T-helper 1 cell treated with Interleukin-12 subunit alpha and Interleukin-12 subunit beta and Interleukin-4 antibody, amounts not matched to agents 30 μg/mL and 1 μg/mL, for 36 hours (primary cell): ENCODE results near the gene NOD1.
"Not testable (repeated sequence)": the region's sequence is repeated elsewhere in the genome, so short reads cannot be mapped to it uniquely, and the experiment has no call there.

Source experiments
- H3K27ac Mint-ChIP-seq: one replicate; pipeline ENCODE4 v1.8.0; 2021; ENCODE audit warnings: mild to moderate bottlenecking, mixed read lengths
- H3K27me3 Mint-ChIP-seq: one replicate; pipeline ENCODE4 v1.8.0; 2021; ENCODE audit warnings: low read depth, mixed read lengths
- H3K36me3 Mint-ChIP-seq: one replicate; pipeline ENCODE4 v1.8.0; 2021; ENCODE audit warnings: low read depth, mixed read lengths
- H3K4me1 Mint-ChIP-seq: one replicate; pipeline ENCODE4 v1.8.0; 2021; ENCODE audit warnings: low read depth, mixed read lengths
- H3K4me3 Mint-ChIP-seq: one replicate; pipeline ENCODE4 v1.8.0; 2021; ENCODE audit warnings: mild to moderate bottlenecking, moderate library complexity, mixed read lengths
- H3K9me3 Mint-ChIP-seq: one replicate; pipeline ENCODE4 v1.8.0; 2021; ENCODE audit warnings: mixed read lengths

Gene NOD1

GRCh38 chr7:30481416-30481815 lies 2.8 kb upstream of the NOD1 start:
- not testable (repeated sequence) for H3K4me3 Mint-ChIP-seq, H3K9me3 Mint-ChIP-seq, H3K27me3 Mint-ChIP-seq, H3K36me3 Mint-ChIP-seq, H3K27ac Mint-ChIP-seq
- peaks cover 13% of the 10 kb centered on the region for H3K4me1 Mint-ChIP-seq

DNA sequence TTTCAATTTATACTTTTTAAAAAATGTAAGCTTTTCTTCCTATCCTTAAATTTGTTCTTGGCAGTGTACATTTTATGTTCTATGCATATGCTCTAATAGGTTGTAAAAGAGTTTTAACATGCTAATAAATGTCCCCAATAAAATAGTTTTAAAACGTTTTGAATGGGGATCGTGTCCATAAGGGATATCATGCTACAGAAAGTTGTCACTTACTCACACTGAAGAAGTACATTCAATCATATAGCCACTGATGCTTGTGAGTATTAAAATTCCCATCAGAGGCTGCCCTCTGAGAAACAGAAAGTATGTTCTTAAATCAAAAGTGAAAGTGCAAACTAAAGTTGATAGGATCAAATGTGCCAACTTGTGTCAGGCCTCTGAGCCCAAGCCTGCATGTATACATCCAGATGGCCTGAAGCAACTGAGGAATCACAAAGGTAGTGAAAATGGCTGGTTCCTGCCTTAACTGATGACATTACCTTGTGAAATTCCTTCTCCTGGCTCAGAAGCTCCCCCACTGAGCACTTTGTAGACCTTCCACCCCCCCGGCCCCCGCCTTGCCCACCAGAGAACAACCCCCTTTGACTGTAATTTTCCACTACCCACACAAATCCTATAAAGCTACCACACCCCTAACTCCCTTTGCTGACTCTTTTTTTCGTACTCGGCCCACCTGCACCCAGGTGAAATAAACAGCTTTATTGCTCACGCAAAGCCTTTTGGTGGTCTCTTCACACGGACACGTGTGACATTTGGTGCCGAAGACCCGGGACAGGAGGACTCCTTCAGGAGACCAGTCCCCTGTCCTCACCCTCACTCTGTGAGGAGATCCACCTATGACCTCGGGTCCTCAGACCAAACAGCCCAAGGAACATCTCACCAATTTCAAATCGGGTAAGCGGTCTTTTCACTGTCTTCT lies 877 bp upstream of the NOD1 start:
- H3K27ac Mint-ChIP-seq, result peak overlapping the region; percentile 91
- no peaks in the 10 kb centered on the region for H3K9me3 Mint-ChIP-seq
- no peaks in the 10 kb centered on the region for H3K27me3 Mint-ChIP-seq
- H3K4me3 Mint-ChIP-seq, result peak overlapping the region; percentile 94
- H3K4me1 Mint-ChIP-seq, result peaks cover 31% of the 10 kb centered on the region
- H3K36me3 Mint-ChIP-seq, result peaks cover 5% of the 10 kb centered on the region

GRCh38 chr7:30476459-30477145 lies 2.0 kb downstream of the NOD1 start:
- H3K27ac Mint-ChIP-seq, result peak overlapping the region; percentile 35
- peak overlapping the region; percentile 62 for H3K4me3 Mint-ChIP-seq
- H3K36me3 Mint-ChIP-seq, result peaks cover 20% of the 10 kb centered on the region
- H3K9me3 Mint-ChIP-seq, result no peaks in the 10 kb centered on the region
- H3K4me1 Mint-ChIP-seq, result peaks cover 54% of the 10 kb centered on the region
- no peaks in the 10 kb centered on the region for H3K27me3 Mint-ChIP-seq

- Mint-ChIP-seq H3K4me1 (peaks cover 63% of the 10 kb centered on the region), H3K9me3 (no peaks in the 10 kb centered on the region), H3K4me3 (peak overlapping the region; percentile 13), H3K27ac (peak overlapping the region; percentile 42), H3K36me3 (peaks cover 20% of the 10 kb centered on the region), H3K27me3 (no peaks in the 10 kb centered on the region)
These were observed 3.0 kb downstream of the NOD1 start for GRCh38 chr7:30475580-30475979.

- Mint-ChIP-seq H3K27ac (no peak overlapping the region), H3K9me3 (no peaks in the 10 kb centered on the region), H3K36me3 (peaks cover 20% of the 10 kb centered on the region), H3K27me3 (no peaks in the 10 kb centered on the region), H3K4me1 (peaks cover 66% of the 10 kb centered on the region), H3K4me3 (no peak overlapping the region)
These were observed 3.7 kb downstream of the NOD1 start for GRCh38 chr7:30474893-30475292.

GRCh38 chr7:30474485-30474884 lies 4.1 kb downstream of the NOD1 start:
- no peak overlapping the region for H3K27ac Mint-ChIP-seq
- peaks cover 19% of the 10 kb centered on the region for H3K36me3 Mint-ChIP-seq
- H3K4me3 Mint-ChIP-seq, result no peak overlapping the region
- no peaks in the 10 kb centered on the region for H3K9me3 Mint-ChIP-seq
- no peaks in the 10 kb centered on the region for H3K27me3 Mint-ChIP-seq
- peaks cover 67% of the 10 kb centered on the region for H3K4me1 Mint-ChIP-seq

DNA sequence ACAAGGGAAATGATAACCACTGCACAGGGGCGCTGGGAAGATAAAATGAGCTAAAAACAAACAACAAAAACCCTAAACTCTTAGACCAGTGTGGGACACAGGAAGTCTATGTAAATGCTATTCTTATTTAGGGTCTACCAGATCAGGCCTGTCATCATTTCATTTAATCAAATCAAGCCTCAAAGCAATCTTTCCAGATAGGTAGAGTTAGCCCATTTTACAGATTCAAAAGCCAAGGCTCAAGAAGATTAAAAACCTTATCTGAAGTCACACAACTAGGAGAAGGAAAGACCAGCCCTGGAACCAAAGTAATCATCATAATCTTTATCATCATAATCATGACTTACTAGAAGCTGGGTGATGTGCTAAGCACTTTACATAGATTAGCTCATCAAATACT lies 4.7 kb downstream of the NOD1 start:
- H3K27ac Mint-ChIP-seq, result no peak overlapping the region
- H3K36me3 Mint-ChIP-seq, result peaks cover 19% of the 10 kb centered on the region
- no peak overlapping the region for H3K4me3 Mint-ChIP-seq
- H3K27me3 Mint-ChIP-seq, result no peaks in the 10 kb centered on the region
- H3K4me1 Mint-ChIP-seq, result peaks cover 72% of the 10 kb centered on the region
- no peaks in the 10 kb centered on the region for H3K9me3 Mint-ChIP-seq

DNA sequence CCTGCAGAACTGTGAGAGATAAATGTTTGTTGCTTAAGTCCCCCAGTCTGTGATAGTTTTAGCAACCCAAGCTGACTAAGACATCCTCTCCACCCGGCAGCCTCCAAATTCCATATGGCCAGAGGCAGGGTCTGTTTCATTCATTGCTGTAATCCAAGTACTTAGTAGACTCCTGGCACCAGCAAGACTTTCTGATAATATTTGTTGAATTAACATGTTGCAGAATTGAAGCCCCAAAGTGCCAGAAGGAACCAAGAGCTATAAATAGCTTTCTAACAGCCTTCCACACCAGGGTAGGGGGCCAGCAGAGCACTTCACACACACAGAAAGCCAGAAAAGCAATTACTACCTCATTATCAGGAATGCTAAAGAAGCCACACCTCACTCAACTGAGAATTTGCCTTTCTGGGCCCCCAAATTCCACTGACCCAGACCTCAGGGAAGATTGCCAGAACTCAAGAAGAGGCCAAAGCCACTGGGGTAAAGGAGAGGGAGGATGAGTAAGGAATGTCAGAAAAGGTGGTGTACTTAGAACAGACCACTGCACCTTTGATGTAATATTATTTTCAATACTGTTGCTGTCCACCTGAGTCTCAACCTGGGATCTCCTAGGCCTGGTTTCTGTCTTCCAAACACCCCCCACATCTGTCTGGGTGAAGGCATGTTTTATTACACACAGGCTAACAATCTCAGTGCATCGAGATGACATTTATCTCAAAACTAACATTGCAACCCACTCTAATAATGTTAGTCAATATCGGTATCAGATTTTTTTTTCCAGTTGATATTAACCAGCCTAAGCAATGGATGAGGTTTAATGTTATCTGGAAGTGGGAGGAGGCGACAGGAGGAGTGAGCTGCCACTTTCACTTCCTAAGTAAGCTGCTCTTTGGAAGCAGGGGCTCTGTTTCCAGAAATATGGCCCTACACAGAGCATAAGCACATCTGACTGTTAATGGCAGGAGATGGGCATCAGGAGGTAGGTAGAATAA lies 5.5 kb downstream of the NOD1 start:
- H3K4me3 Mint-ChIP-seq, result no peak overlapping the region
- no peak overlapping the region for H3K27ac Mint-ChIP-seq
- peaks cover 80% of the 10 kb centered on the region for H3K4me1 Mint-ChIP-seq
- H3K27me3 Mint-ChIP-seq, result no peaks in the 10 kb centered on the region
- H3K36me3 Mint-ChIP-seq, result peaks cover 20% of the 10 kb centered on the region
- H3K9me3 Mint-ChIP-seq, result no peaks in the 10 kb centered on the region

DNA sequence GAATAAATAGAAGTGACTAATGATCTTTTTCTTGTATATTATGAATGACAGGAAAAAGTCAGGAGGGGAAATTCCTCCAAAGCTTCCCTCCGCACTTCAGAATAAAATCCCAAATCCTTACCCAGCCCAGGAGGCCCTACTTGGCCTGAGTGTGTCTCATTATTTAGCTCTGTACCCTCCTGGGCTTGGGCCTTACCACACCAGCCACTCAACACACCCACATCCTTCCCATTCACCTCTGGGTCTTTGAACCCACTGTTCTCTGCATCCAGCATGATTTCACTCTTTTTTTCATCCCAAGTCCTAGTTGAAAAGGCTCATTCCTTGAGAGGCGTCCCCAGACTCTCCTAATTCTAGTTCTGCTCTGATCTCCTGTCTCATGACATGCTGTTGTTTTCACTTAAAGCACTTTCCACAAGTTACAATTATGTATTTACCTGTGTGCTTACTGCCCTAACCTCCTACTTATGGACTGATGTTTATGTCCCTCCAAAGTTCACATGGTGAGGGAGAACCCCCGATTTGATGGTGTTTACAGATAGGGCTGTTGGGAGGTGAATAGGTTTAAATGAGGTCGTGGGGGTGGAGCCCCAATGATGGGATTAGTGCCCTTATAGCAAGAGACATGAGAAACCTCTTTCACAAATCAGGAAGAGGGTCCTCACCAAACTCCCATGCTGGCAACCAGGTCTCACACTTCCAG lies 6.4 kb downstream of the NOD1 start:
- Mint-ChIP-seq H3K4me1 (peaks cover 79% of the 10 kb centered on the region), H3K27ac (peak overlapping the region; percentile 0), H3K9me3 (no peaks in the 10 kb centered on the region), H3K4me3 (peak overlapping the region; percentile 10), H3K36me3 (peaks cover 20% of the 10 kb centered on the region), H3K27me3 (no peaks in the 10 kb centered on the region)

DNA sequence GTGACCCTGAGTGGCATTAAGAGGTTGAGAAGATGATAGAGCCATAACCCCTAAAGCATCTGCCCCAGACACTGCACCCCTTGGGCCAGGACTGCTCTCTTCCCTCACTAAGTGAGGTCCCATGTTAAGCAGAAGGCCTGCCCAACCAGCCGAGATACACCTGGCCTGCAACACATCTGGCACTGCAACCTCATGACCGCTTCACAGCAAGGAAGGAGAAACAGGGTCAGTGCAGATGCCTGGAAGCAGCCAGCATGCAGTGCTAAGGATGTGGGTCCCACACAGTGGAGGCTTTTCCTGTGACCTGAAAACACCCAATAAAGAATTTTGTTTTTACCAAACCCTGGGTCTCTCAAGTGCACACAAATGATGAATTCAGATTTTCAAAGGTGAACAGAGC lies 7.4 kb downstream of the NOD1 start:
- no peak overlapping the region for H3K4me3 Mint-ChIP-seq

DNA sequence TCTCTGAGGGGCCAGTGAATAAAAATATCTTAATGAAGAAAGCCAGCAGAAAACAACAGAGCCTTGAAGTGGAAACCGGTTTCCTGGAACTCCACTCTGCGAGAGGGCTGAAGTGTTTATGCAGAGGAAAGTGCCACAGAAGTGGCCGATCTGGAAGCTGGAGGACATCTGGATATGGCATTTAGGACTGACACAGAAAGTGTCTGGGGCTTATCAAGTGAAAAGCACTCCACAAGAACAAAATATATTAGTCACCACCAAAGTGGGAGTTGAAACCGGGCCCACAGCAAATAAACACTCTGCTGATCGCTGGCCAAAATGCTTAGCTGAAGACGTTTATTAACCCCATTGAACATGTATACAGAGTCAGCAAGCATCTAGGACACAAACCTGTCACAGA lies 7.8 kb downstream of the NOD1 start:
- Mint-ChIP-seq H3K4me3 (no peak overlapping the region), H3K36me3 (peaks cover 20% of the 10 kb centered on the region), H3K27me3 (no peaks in the 10 kb centered on the region), H3K27ac (no peak overlapping the region), H3K9me3 (no peaks in the 10 kb centered on the region), H3K4me1 (peaks cover 69% of the 10 kb centered on the region)

More for the DNA sequence above, 7.4 kb downstream of the NOD1 start:
- no peaks in the 10 kb centered on the region for H3K9me3 Mint-ChIP-seq
- no peak overlapping the region for H3K27ac Mint-ChIP-seq
- H3K4me1 Mint-ChIP-seq, result peaks cover 69% of the 10 kb centered on the region
- H3K27me3 Mint-ChIP-seq, result no peaks in the 10 kb centered on the region
- peaks cover 20% of the 10 kb centered on the region for H3K36me3 Mint-ChIP-seq

GRCh38 chr7:30470163-30470770 lies 8.3 kb downstream of the NOD1 start:
- no peaks in the 10 kb centered on the region for H3K9me3 Mint-ChIP-seq
- H3K27me3 Mint-ChIP-seq, result no peaks in the 10 kb centered on the region
- no peak overlapping the region for H3K4me3 Mint-ChIP-seq
- H3K4me1 Mint-ChIP-seq, result peaks cover 69% of the 10 kb centered on the region
- peaks cover 20% of the 10 kb centered on the region for H3K36me3 Mint-ChIP-seq
- no peak overlapping the region for H3K27ac Mint-ChIP-seq

DNA sequence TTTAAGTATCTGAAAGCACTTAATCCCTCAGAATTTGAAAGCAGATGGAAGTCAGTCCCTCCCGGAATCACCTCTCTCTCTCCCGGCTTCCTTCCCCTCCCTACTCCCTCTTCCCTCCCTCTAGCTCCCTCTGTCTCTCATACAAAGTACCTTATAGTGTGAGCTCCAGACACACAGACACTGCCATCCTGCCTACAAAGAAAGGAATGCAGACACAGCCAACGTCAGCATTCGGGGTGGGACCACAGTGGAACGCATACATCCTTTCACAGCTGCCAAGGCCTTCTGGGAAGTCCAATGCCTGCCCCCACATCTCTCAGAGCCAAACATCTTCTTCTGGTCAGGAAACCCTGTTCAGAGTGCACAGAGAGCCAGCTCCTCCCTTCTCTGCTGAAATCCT lies 9.3 kb downstream of the NOD1 start:
- Mint-ChIP-seq H3K4me3 (no peak overlapping the region), H3K36me3 (peaks cover 20% of the 10 kb centered on the region), H3K27me3 (no peaks in the 10 kb centered on the region), H3K9me3 (no peaks in the 10 kb centered on the region), H3K27ac (no peak overlapping the region), H3K4me1 (peaks cover 63% of the 10 kb centered on the region)
